HepG2 (cell line): ENCODE measurements around the gene EXOC7. TPM values are rescaled to one million over a fixed set of nuclear protein-coding genes. Genes with fewer than 3 reads are reported as not detected.

Experiments used
- BCLAF1 ChIP-seq: fragments of 450-650 bp; IDR thresholded peaks from 2 replicates; pipeline ENCODE4 v1.6.1; 2017; ENCODE audit warnings: mild to moderate bottlenecking
- HNRNPUL1 ChIP-seq: fragments of 200-400 bp; formaldehyde crosslinking; IDR thresholded peaks from 2 replicates; pipeline ENCODE4 v1.6.1; 2017; ENCODE audit warnings: low read depth, mild to moderate bottlenecking, low read length, moderate library complexity
- IKZF4 ChIP-seq: sonication (generic); formaldehyde crosslinking; IDR thresholded peaks from 2 replicates; pipeline ENCODE4 v1.5.1; 2020; ENCODE audit warnings: borderline replicate concordance, mild to moderate bottlenecking, low read depth, missing genetic modification reagents; ENCODE audit errors: not compliant biosample characterization
- MAZ ChIP-seq, 2 experiments: sonication (generic) in 1 of 2; formaldehyde crosslinking in 1 of 2; IDR thresholded peaks; 2 replicates each; pipeline versions ENCODE4 v1.5.0 to v1.6.1; 2012 to 2020; ENCODE audit warnings: low read depth in 2 of 2, mild to moderate bottlenecking in 2 of 2, borderline replicate concordance in 1 of 2, improper control_type of control experiment in 1 of 2, low read length in 1 of 2, missing genetic modification reagents in 1 of 2, moderate library complexity in 1 of 2
- MXI1 ChIP-seq: IDR thresholded peaks from 3 replicates; pipeline ENCODE4 v1.6.1; 2012; ENCODE audit warnings: low read depth, low read length, inconsistent platforms, borderline replicate concordance
- NFATC3 ChIP-seq: sonication (generic); formaldehyde crosslinking; IDR thresholded peaks from 2 replicates; pipeline ENCODE4 v1.5.1; 2020; ENCODE audit warnings: mild to moderate bottlenecking, missing genetic modification reagents
- NFE2L2 ChIP-seq: fragments of 150-350 bp; IDR thresholded peaks from 2 replicates; pipeline ENCODE4 v1.6.1; 2014; ENCODE audit warnings: low read length
- NFKB2 ChIP-seq: sonication (generic); formaldehyde crosslinking; IDR thresholded peaks from 2 replicates; pipeline ENCODE4 v1.4.0; 2020; ENCODE audit warnings: missing genetic modification reagents, borderline replicate concordance
- RBM39 ChIP-seq: fragments of 200-400 bp; formaldehyde crosslinking; IDR thresholded peaks from one replicate; pipeline ENCODE4 v1.6.1; 2018; ENCODE audit warnings: antibody characterized with exemption, mild to moderate bottlenecking, low read depth, low read length; ENCODE audit not compliant: poor library complexity, severe bottlenecking
- RFX1 ChIP-seq: fragments of 450-650 bp; IDR thresholded peaks from 2 replicates; pipeline ENCODE4 v1.6.1; 2017
- RXRA ChIP-seq: sonication (generic); formaldehyde crosslinking; IDR thresholded peaks from 2 replicates; pipeline ENCODE4 v1.5.1; 2020; ENCODE audit warnings: missing genetic modification reagents
- SKIL ChIP-seq: sonication (generic); formaldehyde crosslinking; IDR thresholded peaks from 2 replicates; pipeline ENCODE4 v1.8.0; 2022; ENCODE audit warnings: missing genetic modification reagents, mild to moderate bottlenecking, moderate library complexity, borderline replicate concordance
- SMAD1 ChIP-seq: sonication (generic); formaldehyde crosslinking; IDR thresholded peaks from 2 replicates; pipeline ENCODE4 v1.4.0; 2020; ENCODE audit warnings: missing genetic modification reagents, low read depth, mild to moderate bottlenecking, borderline replicate concordance
- ZBTB4 ChIP-seq: sonication (generic); formaldehyde crosslinking; IDR thresholded peaks from 2 replicates; pipeline ENCODE4 v1.4.0; 2020; ENCODE audit warnings: missing genetic modification reagents, mild to moderate bottlenecking, borderline replicate concordance
- ZBTB43 ChIP-seq: sonication (generic); formaldehyde crosslinking; conservative IDR thresholded peaks from 2 replicates; pipeline ENCODE4 v1.4.0; 2020; ENCODE audit warnings: missing genetic modification reagents
- ZMYM3 ChIP-seq: sonication (generic); formaldehyde crosslinking; IDR thresholded peaks from 2 replicates; pipeline ENCODE4 v1.5.1; 2020; ENCODE audit warnings: mild to moderate bottlenecking, missing genetic modification reagents
- ZNF335 ChIP-seq: sonication (generic); formaldehyde crosslinking; IDR thresholded peaks from 2 replicates; pipeline ENCODE4 v1.4.0; 2020; ENCODE audit warnings: missing genetic modification reagents
- ZNF7 ChIP-seq: IDR thresholded peaks from 2 replicates; pipeline ENCODE4 v1.6.1; 2016; ENCODE audit warnings: missing biosample characterization, missing genetic modification reagents
- ZSCAN9 ChIP-seq: IDR thresholded peaks from 2 replicates; pipeline ENCODE4 v1.6.1; 2016; ENCODE audit warnings: borderline replicate concordance
- polyA plus RNA-seq, 8 experiments: library from polyadenylated mRNA; depleted of rRNA in 3 of 8; stranded (reverse) in 7 of 8; unstranded in 1 of 8; fragments of >200 nt; fragmentation: Illumina TruSeq in 4 of 8; extraction: Trizol in 4 of 8; gene quantifications; 2 replicates each; pipeline versions ENCODE4 v1.2.1 to v1.2.3, GENCODE V29; 2011 to 2016; ENCODE audit warnings: low read depth in 4 of 8, missing spikeins in 1 of 8, mixed read lengths in 1 of 8; ENCODE audit not compliant: insufficient read depth in 1 of 8
- total RNA-seq, 5 experiments: library from RNA; depleted of rRNA; stranded (reverse); fragments of >200 nt; fragmentation: Illumina TruSeq; extraction: Trizol; gene quantifications; 2 replicates each; pipeline ENCODE4 v1.2.3, GENCODE V29; 2016; ENCODE audit warnings: low read depth in 1 of 5

Gene EXOC7
- total and polyA plus RNA-seq, 2 of the 13 experiments (the other 11 are each of a cell fraction or from before 2014, with no cell fraction given) = 86.9 to 116 TPM

- TF ChIP-seq MAZ (IDR thresholded peaks at IDR 0.05; ENCODE audit: borderline replicate concordance, low read depth, low read length) (no peak), MAZ (CRISPR knock-in tag; IDR thresholded peaks at IDR 0.05; ENCODE audit: low read depth) (no peak), RXRA (peak; percentile 60), SMAD1 (CRISPR knock-in tag) (no peak), ZMYM3 (no peak; the same call in 1 of the 2 replicates), IKZF4 (CRISPR knock-in tag) (no peak), ZNF7 (no peak), NFE2L2 (no peak), RBM39 (no peak), ZSCAN9 (CRISPR knock-in tag) (no peak), NFKB2 (peak; percentile 56; the same call in 1 of the 2 replicates), BCLAF1 (no peak), ZBTB43 (CRISPR knock-in tag) (peak; percentile 58; the same call in 1 of the 2 replicates), ZNF335 (CRISPR knock-in tag) (no peak), NFATC3 (CRISPR knock-in tag) (0 out of 2 replicates have a peak, but pooled peaks have one; percentile 30), SKIL (no peak), HNRNPUL1 (no peak), RFX1 (no peak), ZBTB4 (CRISPR knock-in tag) (no peak), MXI1 (0 out of 3 replicates have a peak, but pooled peaks have one; percentile 25)
These were observed 71.4 kb downstream of the EXOC7 start (continued) for GRCh38 chr17:76032073-76032779.
